HUES6 (cell line): Measurements from ENCODE around the gene HOXC11.

Source experiments
- H3K27ac ChIP-seq: 2 replicates; pipeline ENCODE4 v1.7.0; 2013; ENCODE audit warnings: low read depth, mild to moderate bottlenecking, low read length, inconsistent platforms
- H3K27me3 ChIP-seq: 2 replicates; pipeline ENCODE4 v1.6.1; 2013; ENCODE audit warnings: low read length; ENCODE audit not compliant: control insufficient read depth, insufficient read depth
- H3K36me3 ChIP-seq: 2 replicates; pipeline ENCODE4 v1.6.1; 2013; ENCODE audit warnings: low read length; ENCODE audit not compliant: control insufficient read depth, insufficient read depth
- H3K4me1 ChIP-seq: 2 replicates; pipeline ENCODE4 v1.6.1; 2013; ENCODE audit warnings: low read length; ENCODE audit not compliant: control insufficient read depth, insufficient read depth
- H3K4me3 ChIP-seq: 2 replicates; pipeline ENCODE4 v1.5.1; 2013; ENCODE audit warnings: low read depth, low read length
- H3K9ac ChIP-seq: one replicate; pipeline ENCODE4 v1.6.1; 2013; ENCODE audit warnings: mild to moderate bottlenecking, low read length
- H3K9me3 ChIP-seq: 2 replicates; pipeline ENCODE4 v1.6.1; 2013; ENCODE audit warnings: low read depth, low read length; ENCODE audit not compliant: control insufficient read depth, insufficient read depth

The HOXC11 gene

DNA sequence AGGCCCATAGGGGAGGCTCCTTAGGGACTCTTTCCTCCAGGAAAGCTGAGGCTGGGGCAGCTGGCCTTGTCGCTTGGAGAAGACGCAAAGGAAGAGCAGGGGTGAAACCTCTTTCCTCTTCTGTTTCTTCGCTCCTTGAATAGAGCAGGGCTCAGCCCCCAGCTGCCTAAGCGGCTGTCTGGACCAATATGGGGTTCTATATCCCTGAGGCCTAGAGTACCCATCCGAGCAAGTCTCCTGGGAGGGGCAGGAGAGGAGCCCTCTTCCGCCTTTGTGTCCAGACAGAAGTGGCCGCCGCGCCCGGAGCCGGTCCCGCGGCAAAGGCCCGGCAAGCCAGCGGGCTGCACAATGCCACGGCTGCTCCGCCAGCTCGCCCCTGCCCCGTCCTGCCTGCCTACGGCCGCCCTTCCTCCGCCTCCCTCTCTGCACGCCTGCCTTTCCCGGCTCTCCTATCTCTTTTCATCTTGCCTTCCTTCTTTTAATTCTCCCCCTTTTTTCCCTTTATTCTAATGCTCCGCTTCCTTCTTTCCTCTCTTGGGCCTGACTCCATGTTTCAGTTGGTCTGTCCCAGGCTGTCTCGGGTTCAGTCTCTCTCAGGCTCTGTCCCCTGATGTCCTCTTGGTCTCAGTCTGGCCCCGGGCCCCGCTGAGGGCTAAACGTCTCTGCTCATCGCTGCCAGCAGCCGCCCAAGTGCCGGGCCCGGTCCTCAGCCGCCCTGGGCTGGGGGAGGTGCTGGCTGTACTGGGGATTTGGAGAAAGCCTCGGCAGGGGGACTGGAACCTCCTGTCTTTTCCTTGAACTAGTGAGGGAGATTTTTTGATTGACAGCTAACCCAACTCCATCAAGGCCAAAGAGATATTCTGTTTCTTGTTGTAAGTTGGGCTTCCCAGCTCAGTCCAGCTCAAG lies 24.5 kb downstream of the HOXC11 start:
- H3K9ac ChIP-seq, result peak overlapping the region; percentile 51
- H3K27me3 ChIP-seq, result peaks cover 100% of the 10 kb centered on the region
- peak overlapping the region; percentile 18; the same call in 1 of the 2 replicates for H3K4me3 ChIP-seq
- H3K4me1 ChIP-seq, result peaks cover 5% of the 10 kb centered on the region; the same call in 1 of the 2 replicates
- no peaks in the 10 kb centered on the region for H3K36me3 ChIP-seq
- no peaks in the 10 kb centered on the region for H3K9me3 ChIP-seq
- H3K27ac ChIP-seq, result no peak overlapping the region

DNA sequence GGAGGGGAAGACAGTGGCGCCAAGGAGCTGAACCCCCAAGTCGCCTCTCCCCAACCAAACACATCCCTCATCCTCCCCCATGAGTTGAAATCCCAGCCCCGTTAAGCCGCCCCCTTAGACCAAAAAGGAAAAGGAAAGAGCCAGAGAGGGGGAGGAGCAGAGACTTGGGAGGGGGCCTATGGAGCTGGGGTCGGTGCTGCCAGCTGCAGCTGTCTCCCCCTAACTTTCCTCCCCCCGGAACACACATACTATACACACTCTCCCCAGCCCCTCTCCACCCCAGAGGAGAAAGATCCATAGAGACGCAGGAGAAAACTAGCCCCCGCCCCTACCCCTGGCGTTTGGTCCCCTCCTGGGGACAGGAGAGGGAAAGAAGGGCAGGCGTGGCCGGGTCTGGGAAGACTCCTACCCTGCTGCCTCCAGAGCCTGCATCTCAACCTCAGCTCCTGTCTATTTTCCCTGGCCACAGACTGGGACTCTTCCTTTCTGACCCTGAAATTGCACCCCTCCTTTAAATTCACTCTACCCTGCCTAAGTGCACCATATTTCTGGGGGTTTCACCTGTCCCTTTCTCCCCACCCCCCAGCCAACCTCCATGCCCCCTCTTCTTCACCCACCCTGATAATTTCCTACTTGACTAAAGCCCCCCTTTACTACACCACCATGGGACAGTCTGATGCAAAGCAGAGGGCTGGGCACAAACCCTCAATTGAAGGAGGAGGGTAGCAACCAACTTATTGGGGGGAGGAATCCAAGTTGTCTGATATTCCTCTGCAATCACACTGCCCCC lies 25.4 kb downstream of the HOXC11 start:
- Histone ChIP-seq H3K27ac (no peak overlapping the region), H3K36me3 (no peaks in the 10 kb centered on the region), H3K27me3 (peaks cover 100% of the 10 kb centered on the region), H3K9ac (peak overlapping the region; percentile 51), H3K4me3 (peak overlapping the region; percentile 20; the same call in 1 of the 2 replicates), H3K4me1 (peaks cover 5% of the 10 kb centered on the region; the same call in 1 of the 2 replicates), H3K9me3 (no peaks in the 10 kb centered on the region)

GRCh38 chr12:53998900-53999236 lies 25.9 kb downstream of the HOXC11 start:
- no peaks in the 10 kb centered on the region for H3K36me3 ChIP-seq
- H3K27me3 ChIP-seq, result peaks cover 100% of the 10 kb centered on the region
- peak overlapping the region; percentile 20; the same call in 1 of the 2 replicates for H3K4me3 ChIP-seq
- H3K9me3 ChIP-seq, result no peaks in the 10 kb centered on the region
- no peak overlapping the region for H3K27ac ChIP-seq
- H3K9ac ChIP-seq, result peak overlapping the region; percentile 51
- H3K4me1 ChIP-seq, result peaks cover 5% of the 10 kb centered on the region; the same call in 1 of the 2 replicates

GRCh38 chr12:53999559-54000115 lies 26.7 kb downstream of the HOXC11 start:
- Histone ChIP-seq H3K9ac (peak overlapping the region; percentile 85), H3K27me3 (peaks cover 100% of the 10 kb centered on the region), H3K36me3 (no peaks in the 10 kb centered on the region), H3K4me3 (peak overlapping the region; percentile 55), H3K27ac (no peak overlapping the region), H3K9me3 (no peaks in the 10 kb centered on the region), H3K4me1 (peaks cover 5% of the 10 kb centered on the region; the same call in 1 of the 2 replicates)

GRCh38 chr12:54000116-54001114 lies 27.5 kb downstream of the HOXC11 start, which contains the start of gene HOXC9:
HOXC9 (plus strand) TSS chr12:54000161; CDS start chr12:54000189, 28 bp downstream.
- Histone ChIP-seq H3K9ac (peak within 1 kb of the TSS; percentile 85), H3K27me3 (peaks cover 100% of the 10 kb centered on the region), H3K4me3 (peak within 1 kb of the TSS; percentile 55), H3K36me3 (no peaks in the 10 kb centered on the region), H3K4me1 (0 out of 2 replicates have a peak, but pooled peaks cover 3% of the 10 kb centered on the region), H3K27ac (no peak within 1 kb of the TSS), H3K9me3 (no peaks in the 10 kb centered on the region)

GRCh38 chr12:54001283-54002187 lies 28.6 kb downstream of the HOXC11 start:
- Histone ChIP-seq H3K27ac (no peak overlapping the region), H3K27me3 (peaks cover 100% of the 10 kb centered on the region), H3K36me3 (no peaks in the 10 kb centered on the region), H3K4me3 (peak overlapping the region; percentile 14; the same call in 1 of the 2 replicates), H3K9ac (peak overlapping the region; percentile 85), H3K4me1 (peaks cover 3% of the 10 kb centered on the region; the same call in 1 of the 2 replicates), H3K9me3 (no peaks in the 10 kb centered on the region)

- Histone ChIP-seq H3K36me3 (no peaks in the 10 kb centered on the region), H3K4me1 (peaks cover 3% of the 10 kb centered on the region; the same call in 1 of the 2 replicates), H3K4me3 (no peak overlapping the region), H3K27me3 (peaks cover 100% of the 10 kb centered on the region), H3K9ac (peak overlapping the region; percentile 71), H3K27ac (no peak overlapping the region), H3K9me3 (no peaks in the 10 kb centered on the region)
These were observed 29.5 kb downstream of the HOXC11 start for GRCh38 chr12:54002278-54002914.

DNA sequence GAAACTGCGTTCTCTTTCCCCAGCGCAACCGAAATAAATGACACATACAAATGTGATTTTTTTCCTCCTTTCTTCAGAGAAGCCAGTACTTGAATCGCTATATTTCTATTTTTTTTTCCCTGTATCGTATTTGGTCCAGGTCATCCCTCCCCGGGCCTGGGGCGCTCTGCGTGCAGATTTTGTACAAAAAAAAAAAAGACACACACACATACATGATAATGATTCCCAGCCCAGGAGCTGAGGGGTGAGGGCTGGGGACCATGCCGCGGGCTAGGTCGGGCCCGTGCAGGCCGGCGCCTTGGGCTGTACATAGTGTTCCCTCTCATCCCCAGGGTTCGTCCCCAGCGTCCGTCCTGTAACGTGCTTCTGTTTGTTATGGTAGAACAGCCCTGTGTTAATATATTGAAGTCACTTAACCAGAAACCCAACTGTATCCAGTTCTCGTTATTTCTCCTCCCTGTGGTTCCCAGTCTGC lies 30.0 kb downstream of the HOXC11 start:
- H3K27me3 ChIP-seq, result peaks cover 100% of the 10 kb centered on the region
- H3K4me1 ChIP-seq, result peaks cover 3% of the 10 kb centered on the region; the same call in 1 of the 2 replicates
- H3K36me3 ChIP-seq, result no peaks in the 10 kb centered on the region
- no peaks in the 10 kb centered on the region for H3K9me3 ChIP-seq
- H3K9ac ChIP-seq, result peak overlapping the region; percentile 71
- no peak overlapping the region for H3K4me3 ChIP-seq
- H3K27ac ChIP-seq, result no peak overlapping the region

- H3K9me3 ChIP-seq, result no peaks in the 10 kb centered on the region
- H3K27ac ChIP-seq, result no peak overlapping the region
- H3K9ac ChIP-seq, result peak overlapping the region; percentile 75
- peaks cover 100% of the 10 kb centered on the region for H3K27me3 ChIP-seq
- H3K36me3 ChIP-seq, result no peaks in the 10 kb centered on the region
- H3K4me3 ChIP-seq, result no peak overlapping the region
- H3K4me1 ChIP-seq, result peaks cover 3% of the 10 kb centered on the region; the same call in 1 of the 2 replicates
These were observed 30.7 kb downstream of the HOXC11 start for GRCh38 chr12:54003625-54004024.
